Breast epithelium (tissue), 3 donors: ENCODE measurements around the gene HIVEP3.

Experiments
- CTCF ChIP-seq, 3 donors: fragments of 450-650 bp; IDR thresholded peaks; one replicate each; pipeline ENCODE4 v1.5.1; 2016 to 2017; ENCODE audit warnings: antibody characterized with exemption in 3 of 3, mild to moderate bottlenecking in 3 of 3, moderate library complexity in 3 of 3
- POLR2A ChIP-seq: fragments of 450-650 bp; IDR thresholded peaks from one replicate; pipeline ENCODE4 v1.6.1; 2016; ENCODE audit warnings: antibody characterized with exemption, mild to moderate bottlenecking, moderate library complexity

- TF ChIP-seq CTCF (IDR thresholded peaks at IDR 0.05) (no peak), POLR2A (no peak)
These were observed 58.5 kb downstream of the HIVEP3 start for GRCh38 chr1:41860214-41860613.
